HepG2 (cell line): ENCODE data around the gene PRDM12. TPM values are rescaled to one million over a fixed set of nuclear protein-coding genes. Genes with fewer than 3 reads are reported as not detected.

Experiments
- CAMTA2 ChIP-seq: sonication (generic); formaldehyde crosslinking; IDR thresholded peaks from 2 replicates; pipeline ENCODE4 v1.4.0; 2020; ENCODE audit warnings: mild to moderate bottlenecking, missing genetic modification reagents, borderline replicate concordance
- FOXC1 ChIP-seq: sonication (generic); formaldehyde crosslinking; IDR thresholded peaks from 2 replicates; pipeline ENCODE4 v1.8.0; 2022; ENCODE audit warnings: mild to moderate bottlenecking, missing genetic modification reagents, borderline replicate concordance
- GATAD1 ChIP-seq: IDR thresholded peaks from 2 replicates; pipeline ENCODE4 v1.6.1; 2016; ENCODE audit warnings: missing genetic modification reagents, missing compliant biosample characterization
- NCOA2 ChIP-seq: sonication (generic); formaldehyde crosslinking; IDR thresholded peaks from 2 replicates; pipeline ENCODE4 v1.8.0; 2022; ENCODE audit warnings: inconsistent platforms
- NFKBIZ ChIP-seq: IDR thresholded peaks from 2 replicates; pipeline ENCODE4 v1.6.1; 2018; ENCODE audit warnings: missing genetic modification reagents, missing compliant biosample characterization
- NFRKB ChIP-seq: fragments of 450-650 bp; IDR thresholded peaks from 2 replicates; pipeline ENCODE4 v1.6.1; 2017
- PRDM15 ChIP-seq: sonication (generic); formaldehyde crosslinking; IDR thresholded peaks from 2 replicates; pipeline ENCODE4 v1.4.0; 2020; ENCODE audit warnings: missing genetic modification reagents
- SP2 ChIP-seq: sonication (generic); formaldehyde crosslinking; IDR thresholded peaks from 2 replicates; pipeline ENCODE4 v1.5.1; 2020; ENCODE audit warnings: mild to moderate bottlenecking, missing genetic modification reagents
- TEAD2 ChIP-seq: sonication (generic); formaldehyde crosslinking; IDR thresholded peaks from 2 replicates; pipeline ENCODE4 v1.9.0; 2021; ENCODE audit warnings: missing genetic modification reagents
- ZNF143 ChIP-seq: sonication (generic); formaldehyde crosslinking; IDR thresholded peaks from 2 replicates; pipeline ENCODE4 v1.4.0; 2020; ENCODE audit warnings: missing genetic modification reagents
- ZNF441 ChIP-seq: sonication (generic); formaldehyde crosslinking; IDR thresholded peaks from 2 replicates; pipeline ENCODE4 v1.7.0; 2021; ENCODE audit warnings: missing genetic modification reagents, borderline replicate concordance
- ZNF576 ChIP-seq: sonication (generic); formaldehyde crosslinking; IDR thresholded peaks from 2 replicates; pipeline ENCODE4 v1.4.0; 2020; ENCODE audit warnings: mild to moderate bottlenecking, missing genetic modification reagents
- ZNF703 ChIP-seq: sonication (generic); formaldehyde crosslinking; IDR thresholded peaks from 2 replicates; pipeline ENCODE4 v1.5.1; 2020; ENCODE audit warnings: missing genetic modification reagents, mild to moderate bottlenecking, moderate library complexity, borderline replicate concordance
- polyA plus RNA-seq, 8 experiments: library from polyadenylated mRNA; depleted of rRNA in 3 of 8; stranded (reverse) in 7 of 8; unstranded in 1 of 8; fragments of >200 nt; fragmentation: Illumina TruSeq in 4 of 8; extraction: Trizol in 4 of 8; gene quantifications; 2 replicates each; pipeline versions ENCODE4 v1.2.1 to v1.2.3, GENCODE V29; 2011 to 2016; ENCODE audit warnings: low read depth in 4 of 8, missing spikeins in 1 of 8, mixed read lengths in 1 of 8; ENCODE audit not compliant: insufficient read depth in 1 of 8
- total RNA-seq, 5 experiments: library from RNA; depleted of rRNA; stranded (reverse); fragments of >200 nt; fragmentation: Illumina TruSeq; extraction: Trizol; gene quantifications; 2 replicates each; pipeline ENCODE4 v1.2.3, GENCODE V29; 2016; ENCODE audit warnings: low read depth in 1 of 5
- TF ChIP-seq, protein P1 (sequence below): sonication (generic); formaldehyde crosslinking; IDR thresholded peaks from 2 replicates; pipeline ENCODE4 v1.5.0; 2020; ENCODE audit warnings: mild to moderate bottlenecking, missing genetic modification reagents
- TF ChIP-seq, protein P2 (sequence below): IDR thresholded peaks from 2 replicates; pipeline ENCODE4 v1.6.1; 2016; ENCODE audit warnings: low read depth, borderline replicate concordance
- TF ChIP-seq, protein P3 (sequence below): sonication (generic); formaldehyde crosslinking; IDR thresholded peaks from 2 replicates; pipeline ENCODE4 v1.5.0; 2020; ENCODE audit warnings: missing genetic modification reagents, mild to moderate bottlenecking, borderline replicate concordance
- TF ChIP-seq, protein P4 (sequence below): sonication (generic); formaldehyde crosslinking; IDR thresholded peaks from 2 replicates; pipeline ENCODE4 v1.5.1; 2020; ENCODE audit warnings: mild to moderate bottlenecking, moderate library complexity, missing genetic modification reagents

The PRDM12 gene
- total and polyA plus RNA-seq, 2 of the 13 experiments (the other 11 are each of a cell fraction or from before 2014, with no cell fraction given), result 0.04 to 0.07 TPM

- peak; percentile 87 for TF ChIP-seq FOXC1 (CRISPR knock-in tag)
- TF ChIP-seq, protein P1, sequence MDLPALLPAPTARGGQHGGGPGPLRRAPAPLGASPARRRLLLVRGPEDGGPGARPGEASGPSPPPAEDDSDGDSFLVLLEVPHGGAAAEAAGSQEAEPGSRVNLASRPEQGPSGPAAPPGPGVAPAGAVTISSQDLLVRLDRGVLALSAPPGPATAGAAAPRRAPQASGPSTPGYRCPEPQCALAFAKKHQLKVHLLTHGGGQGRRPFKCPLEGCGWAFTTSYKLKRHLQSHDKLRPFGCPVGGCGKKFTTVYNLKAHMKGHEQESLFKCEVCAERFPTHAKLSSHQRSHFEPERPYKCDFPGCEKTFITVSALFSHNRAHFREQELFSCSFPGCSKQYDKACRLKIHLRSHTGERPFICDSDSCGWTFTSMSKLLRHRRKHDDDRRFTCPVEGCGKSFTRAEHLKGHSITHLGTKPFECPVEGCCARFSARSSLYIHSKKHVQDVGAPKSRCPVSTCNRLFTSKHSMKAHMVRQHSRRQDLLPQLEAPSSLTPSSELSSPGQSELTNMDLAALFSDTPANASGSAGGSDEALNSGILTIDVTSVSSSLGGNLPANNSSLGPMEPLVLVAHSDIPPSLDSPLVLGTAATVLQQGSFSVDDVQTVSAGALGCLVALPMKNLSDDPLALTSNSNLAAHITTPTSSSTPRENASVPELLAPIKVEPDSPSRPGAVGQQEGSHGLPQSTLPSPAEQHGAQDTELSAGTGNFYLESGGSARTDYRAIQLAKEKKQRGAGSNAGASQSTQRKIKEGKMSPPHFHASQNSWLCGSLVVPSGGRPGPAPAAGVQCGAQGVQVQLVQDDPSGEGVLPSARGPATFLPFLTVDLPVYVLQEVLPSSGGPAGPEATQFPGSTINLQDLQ (CRISPR knock-in tag), result no peak
- no peak for TF ChIP-seq CAMTA2
- TF ChIP-seq PRDM15 (CRISPR knock-in tag), result 0 out of 2 replicates have a peak, but pooled peaks have one; percentile 55
- TF ChIP-seq, protein P2, sequence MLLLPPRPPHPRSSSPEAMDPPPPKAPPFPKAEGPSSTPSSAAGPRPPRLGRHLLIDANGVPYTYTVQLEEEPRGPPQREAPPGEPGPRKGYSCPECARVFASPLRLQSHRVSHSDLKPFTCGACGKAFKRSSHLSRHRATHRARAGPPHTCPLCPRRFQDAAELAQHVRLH (CRISPR knock-in tag), result peak; percentile 36; the same call in 1 of the 2 replicates
- no peak for TF ChIP-seq NFRKB
- no peak for TF ChIP-seq ZNF703
- 0 out of 2 replicates have a peak, but pooled peaks have one; percentile 40 for TF ChIP-seq SP2
- TF ChIP-seq NCOA2 (CRISPR knock-in tag), result no peak
- TF ChIP-seq TEAD2 (CRISPR knock-in tag), result no peak
- TF ChIP-seq ZNF441 (CRISPR knock-in tag), result no peak
- TF ChIP-seq, protein P3, sequence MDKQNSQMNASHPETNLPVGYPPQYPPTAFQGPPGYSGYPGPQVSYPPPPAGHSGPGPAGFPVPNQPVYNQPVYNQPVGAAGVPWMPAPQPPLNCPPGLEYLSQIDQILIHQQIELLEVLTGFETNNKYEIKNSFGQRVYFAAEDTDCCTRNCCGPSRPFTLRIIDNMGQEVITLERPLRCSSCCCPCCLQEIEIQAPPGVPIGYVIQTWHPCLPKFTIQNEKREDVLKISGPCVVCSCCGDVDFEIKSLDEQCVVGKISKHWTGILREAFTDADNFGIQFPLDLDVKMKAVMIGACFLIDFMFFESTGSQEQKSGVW (CRISPR knock-in tag), result no peak
- TF ChIP-seq NFKBIZ (CRISPR knock-in tag), result no peak
- TF ChIP-seq, protein P4, sequence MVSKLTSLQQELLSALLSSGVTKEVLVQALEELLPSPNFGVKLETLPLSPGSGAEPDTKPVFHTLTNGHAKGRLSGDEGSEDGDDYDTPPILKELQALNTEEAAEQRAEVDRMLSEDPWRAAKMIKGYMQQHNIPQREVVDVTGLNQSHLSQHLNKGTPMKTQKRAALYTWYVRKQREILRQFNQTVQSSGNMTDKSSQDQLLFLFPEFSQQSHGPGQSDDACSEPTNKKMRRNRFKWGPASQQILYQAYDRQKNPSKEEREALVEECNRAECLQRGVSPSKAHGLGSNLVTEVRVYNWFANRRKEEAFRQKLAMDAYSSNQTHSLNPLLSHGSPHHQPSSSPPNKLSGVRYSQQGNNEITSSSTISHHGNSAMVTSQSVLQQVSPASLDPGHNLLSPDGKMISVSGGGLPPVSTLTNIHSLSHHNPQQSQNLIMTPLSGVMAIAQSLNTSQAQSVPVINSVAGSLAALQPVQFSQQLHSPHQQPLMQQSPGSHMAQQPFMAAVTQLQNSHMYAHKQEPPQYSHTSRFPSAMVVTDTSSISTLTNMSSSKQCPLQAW (CRISPR knock-in tag), result peak; percentile 71; the same call in 1 of the 2 replicates
- TF ChIP-seq ZNF143 (CRISPR knock-in tag), result no peak; the same call in 1 of the 2 replicates
- TF ChIP-seq GATAD1, result peak; percentile 92
- no peak for TF ChIP-seq ZNF576 (CRISPR knock-in tag)
Observed at GRCh38 chr9:130693426-130694191, 29.2 kb downstream of the PRDM12 start, which contains the start of gene EXOSC2 (continued).
